Activated naive CD8-positive, alpha-beta T cell treated with anti-CD3 and anti-CD28 coated beads, Interleukin-2, amount 10 ng/mL, durations not matched to agents 7 days and 5 days (primary cell): Measurements from ENCODE around the gene TPO. TPM values are rescaled to one million over a fixed set of nuclear protein-coding genes. Genes with fewer than 3 reads are reported as not detected.

Experiments used
- ATAC-seq: fragments of 150-1000 bp; cut with Tn5 transposase; one replicate; pipeline ENCODE4 v1.10.0; 2021; ENCODE audit warnings: low read depth, moderate library complexity
- POLR2A ChIA-PET: fragments of 350-600 bp; sonication (Branson Sonifier 250); formaldehyde crosslinking; loops from one replicate; lab custom pipeline; 2021; ENCODE audit warnings: antibody characterized with exemption; lab: Charles Lee
- DNase-seq: peaks from one replicate; pipeline ENCODE4 v3.0.0; 2021
- H3K27ac Mint-ChIP-seq: one replicate; pipeline ENCODE4 v1.8.0; 2022; ENCODE audit warnings: mild to moderate bottlenecking, mixed read lengths
- H3K27me3 Mint-ChIP-seq: one replicate; pipeline ENCODE4 v1.8.0; 2022; ENCODE audit warnings: mild to moderate bottlenecking, moderate library complexity, mixed read lengths
- H3K36me3 Mint-ChIP-seq: one replicate; pipeline ENCODE4 v1.8.0; 2021; ENCODE audit warnings: mild to moderate bottlenecking, mixed read lengths
- H3K4me1 Mint-ChIP-seq: one replicate; pipeline ENCODE4 v1.8.0; 2021; ENCODE audit warnings: mixed read lengths
- H3K4me3 Mint-ChIP-seq: one replicate; pipeline ENCODE4 v1.8.0; 2022; ENCODE audit warnings: mild to moderate bottlenecking, moderate library complexity, mixed read lengths
- H3K9me3 Mint-ChIP-seq: one replicate; pipeline ENCODE4 v1.8.0; 2021; ENCODE audit warnings: mixed read lengths
- total RNA-seq, 2 experiments: library from RNA; stranded (reverse); gene quantifications; one replicate each; pipeline ENCODE4 v1.2.3, GENCODE V29; 2021

The TPO gene
- total RNA-seq, 2 experiments from 2014 or later: not detected

DNA sequence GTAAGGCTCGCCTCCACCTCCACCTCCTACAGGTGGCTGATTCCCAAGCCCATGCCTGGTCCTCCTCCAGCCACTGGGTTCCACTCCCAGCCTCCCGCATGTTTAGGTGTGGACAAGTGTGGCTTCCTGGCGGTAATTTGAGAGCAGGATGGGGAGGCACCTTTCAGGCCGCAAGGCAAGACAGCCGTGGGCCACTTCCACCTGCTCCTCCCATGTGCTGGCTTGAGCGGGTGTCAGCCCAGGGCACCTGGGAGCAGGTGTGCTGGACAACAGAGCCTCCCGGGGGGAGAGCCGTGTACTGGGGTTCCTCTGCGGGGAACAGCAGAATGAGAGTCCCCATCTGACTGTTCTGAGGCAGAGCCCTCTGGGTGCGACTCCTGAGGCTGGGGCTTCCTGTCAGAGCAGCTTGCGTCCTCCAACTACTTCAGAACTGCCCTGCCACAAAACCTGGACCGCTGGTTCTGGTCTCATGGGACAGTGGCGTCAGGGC lies 83.9 kb downstream of the TPO start:
- no peak overlapping the region for H3K27ac Mint-ChIP-seq
- no peak overlapping the region for H3K4me3 Mint-ChIP-seq
- no peaks in the 10 kb centered on the region for H3K27me3 Mint-ChIP-seq
- H3K36me3 Mint-ChIP-seq: no peaks in the 10 kb centered on the region
- H3K4me1 Mint-ChIP-seq: no peaks in the 10 kb centered on the region
- POLR2A ChIA-PET: no interaction called here
- ATAC-seq (no peak), DNase-seq (peak; percentile 14)
- H3K9me3 Mint-ChIP-seq: no peaks in the 10 kb centered on the region

DNA sequence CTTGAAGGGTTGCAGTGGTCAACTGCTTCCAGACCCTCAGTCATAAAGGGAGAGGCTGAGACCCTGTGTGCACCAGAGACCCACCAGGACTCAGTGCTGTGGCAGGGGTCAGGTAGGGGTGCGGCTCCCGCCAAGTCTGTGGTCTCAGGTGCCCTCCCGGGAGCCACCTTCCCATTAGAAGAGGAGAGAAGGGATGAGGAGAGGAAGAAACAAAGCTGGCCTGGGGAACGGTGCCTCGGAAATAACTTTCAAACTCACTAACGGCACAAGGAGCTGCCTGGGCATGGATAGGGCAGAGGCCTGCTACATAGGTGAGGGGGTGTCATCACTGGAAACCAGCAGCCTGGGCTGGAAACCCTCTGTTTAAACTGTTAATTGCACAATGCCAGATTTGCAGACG lies 84.9 kb downstream of the TPO start:
- Mint-ChIP-seq H3K4me1 (no peaks in the 10 kb centered on the region), H3K27me3 (no peaks in the 10 kb centered on the region), H3K4me3 (no peak overlapping the region), H3K9me3 (no peaks in the 10 kb centered on the region), H3K27ac (no peak overlapping the region), H3K36me3 (no peaks in the 10 kb centered on the region)
- no peak for ATAC-seq
- DNase-seq: peak; percentile 14
- POLR2A ChIA-PET: no interaction called here

DNA sequence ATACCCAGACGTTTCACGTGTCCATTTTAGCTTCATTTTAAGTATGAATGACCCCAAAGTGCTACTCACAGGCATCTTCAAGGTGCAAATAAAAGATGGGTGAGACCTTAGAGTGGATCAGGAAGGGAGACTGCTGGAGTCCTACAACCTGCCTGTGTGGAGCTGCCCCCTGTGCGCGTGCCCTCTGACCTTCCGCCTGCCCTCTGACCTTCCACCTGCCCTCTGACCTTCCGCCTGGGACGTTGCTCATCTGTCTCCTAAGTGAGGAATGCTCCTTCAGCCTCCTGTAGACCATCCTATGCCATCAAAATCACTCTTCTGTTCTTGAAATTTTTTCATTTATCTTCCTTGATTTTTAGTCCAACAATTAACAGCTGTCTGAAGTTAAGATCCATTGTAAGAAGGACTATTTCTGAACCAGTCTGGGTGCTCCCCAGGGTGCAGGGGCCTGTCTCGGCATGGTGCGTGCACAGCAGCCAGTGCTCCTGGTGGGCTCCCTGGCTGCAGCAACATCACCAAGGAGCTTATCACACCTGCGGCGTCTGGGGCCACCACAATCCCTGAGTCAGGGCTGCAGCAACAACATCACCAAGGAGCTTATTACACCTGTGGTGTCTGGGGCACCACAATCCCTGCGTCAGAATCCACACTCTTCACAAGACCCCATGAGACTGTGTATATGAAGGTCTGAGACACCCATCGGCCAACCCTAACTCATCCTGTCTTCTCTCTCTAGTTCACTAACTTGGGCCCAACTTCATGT lies 86.0 kb downstream of the TPO start:
- Mint-ChIP-seq H3K27me3 (no peaks in the 10 kb centered on the region), H3K4me1 (no peaks in the 10 kb centered on the region), H3K4me3 (no peak overlapping the region), H3K36me3 (no peaks in the 10 kb centered on the region), H3K9me3 (no peaks in the 10 kb centered on the region), H3K27ac (no peak overlapping the region)
- POLR2A ChIA-PET: no interaction called here
- DNase-seq: peak; percentile 5
- no peak for ATAC-seq

DNA sequence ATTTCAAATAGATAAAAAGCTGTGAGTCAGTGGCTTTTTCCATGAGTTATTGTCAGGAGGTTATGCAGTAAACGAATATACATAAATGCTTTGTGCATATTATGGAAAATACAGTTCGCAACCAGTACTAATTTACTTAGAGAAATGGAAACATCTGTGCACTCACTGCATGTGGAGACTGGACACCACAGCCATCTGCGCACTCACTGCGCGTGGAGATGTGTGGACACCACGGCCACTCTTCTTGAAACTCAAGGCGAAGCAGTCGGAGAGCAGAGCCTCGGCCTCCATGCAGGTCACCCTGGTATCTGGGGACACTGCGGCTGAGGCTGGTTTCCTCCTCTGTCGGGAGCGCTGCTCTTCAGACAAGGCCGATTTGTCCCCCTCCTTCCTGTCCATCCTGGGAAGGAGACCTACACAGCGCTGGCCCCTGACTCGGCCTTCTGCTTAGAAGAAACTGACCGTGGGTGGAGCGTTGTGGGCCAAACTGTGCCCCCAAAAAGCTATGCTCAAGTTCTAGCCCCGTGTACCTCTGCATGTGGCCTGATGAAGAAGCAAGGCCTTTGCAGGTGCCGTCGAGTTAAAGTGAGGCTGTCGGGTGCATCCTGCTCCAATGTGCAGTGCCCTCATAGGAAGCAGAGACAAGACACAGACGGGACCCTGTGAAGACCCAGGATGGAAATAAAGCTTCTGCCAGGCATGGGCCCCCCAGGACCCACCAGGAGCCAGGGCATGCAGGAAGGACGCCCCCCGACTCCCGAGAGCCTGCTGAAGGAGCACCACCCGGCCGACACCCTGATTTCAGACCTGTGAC lies 88.0 kb downstream of the TPO start:
- Mint-ChIP-seq H3K4me3 (no peak overlapping the region), H3K9me3 (no peaks in the 10 kb centered on the region), H3K27me3 (no peaks in the 10 kb centered on the region), H3K4me1 (no peaks in the 10 kb centered on the region), H3K27ac (no peak overlapping the region), H3K36me3 (no peaks in the 10 kb centered on the region)
- DNase-seq (peak; percentile 7), ATAC-seq (no peak)
- POLR2A ChIA-PET: no interaction called here

DNA sequence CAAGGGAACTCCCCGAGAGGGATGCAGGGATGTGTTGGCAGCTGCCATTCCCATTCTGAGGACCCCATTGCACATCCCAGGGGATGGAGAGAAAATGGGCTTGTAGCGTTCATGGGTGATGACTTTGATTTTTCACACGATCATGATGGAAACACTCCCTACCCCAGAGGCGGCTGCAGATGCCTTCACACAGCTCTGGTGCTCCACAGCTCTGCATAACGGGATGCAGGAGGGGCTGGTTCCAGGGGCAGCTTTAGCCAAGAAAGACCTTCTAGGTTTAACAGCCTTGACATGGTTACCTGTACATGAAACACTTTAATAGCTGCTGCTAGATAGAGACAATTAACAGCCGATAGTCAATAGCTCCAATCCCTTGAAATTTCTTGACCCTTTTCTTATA lies 88.7 kb downstream of the TPO start:
- POLR2A ChIA-PET: no interaction called here
- H3K9me3 Mint-ChIP-seq: no peaks in the 10 kb centered on the region
- no peaks in the 10 kb centered on the region for H3K36me3 Mint-ChIP-seq
- H3K4me1 Mint-ChIP-seq: no peaks in the 10 kb centered on the region
- ATAC-seq (no peak), DNase-seq (peak; percentile 14)
- no peak overlapping the region for H3K4me3 Mint-ChIP-seq
- no peaks in the 10 kb centered on the region for H3K27me3 Mint-ChIP-seq
- H3K27ac Mint-ChIP-seq: no peak overlapping the region

DNA sequence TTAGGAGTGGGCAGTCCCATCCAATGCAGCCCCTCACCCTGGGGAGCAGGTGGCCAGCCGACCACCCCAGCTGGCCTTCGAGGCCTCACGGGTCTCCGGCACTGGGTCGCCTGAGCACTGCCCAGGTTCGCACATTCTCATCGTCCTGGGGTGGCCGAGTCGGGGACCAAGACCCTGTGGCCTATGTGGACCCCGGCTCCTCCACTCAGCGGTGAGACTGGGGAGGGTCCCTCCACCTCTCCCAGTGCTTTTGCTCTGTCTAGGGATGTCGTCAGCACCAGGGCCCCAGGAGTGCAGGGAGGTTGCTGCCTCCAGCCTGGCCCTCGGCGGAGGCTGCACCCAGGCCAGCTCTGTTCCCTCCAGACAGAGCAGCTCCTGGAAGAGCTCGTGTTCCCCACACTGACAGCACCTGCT lies 89.6 kb downstream of the TPO start:
- DNase-seq (peak; percentile 5), ATAC-seq (no peak)
- Mint-ChIP-seq H3K36me3 (no peaks in the 10 kb centered on the region), H3K27ac (no peak overlapping the region), H3K4me3 (no peak overlapping the region), H3K9me3 (no peaks in the 10 kb centered on the region), H3K4me1 (no peaks in the 10 kb centered on the region), H3K27me3 (no peaks in the 10 kb centered on the region)
- POLR2A ChIA-PET: no interaction called here

DNA sequence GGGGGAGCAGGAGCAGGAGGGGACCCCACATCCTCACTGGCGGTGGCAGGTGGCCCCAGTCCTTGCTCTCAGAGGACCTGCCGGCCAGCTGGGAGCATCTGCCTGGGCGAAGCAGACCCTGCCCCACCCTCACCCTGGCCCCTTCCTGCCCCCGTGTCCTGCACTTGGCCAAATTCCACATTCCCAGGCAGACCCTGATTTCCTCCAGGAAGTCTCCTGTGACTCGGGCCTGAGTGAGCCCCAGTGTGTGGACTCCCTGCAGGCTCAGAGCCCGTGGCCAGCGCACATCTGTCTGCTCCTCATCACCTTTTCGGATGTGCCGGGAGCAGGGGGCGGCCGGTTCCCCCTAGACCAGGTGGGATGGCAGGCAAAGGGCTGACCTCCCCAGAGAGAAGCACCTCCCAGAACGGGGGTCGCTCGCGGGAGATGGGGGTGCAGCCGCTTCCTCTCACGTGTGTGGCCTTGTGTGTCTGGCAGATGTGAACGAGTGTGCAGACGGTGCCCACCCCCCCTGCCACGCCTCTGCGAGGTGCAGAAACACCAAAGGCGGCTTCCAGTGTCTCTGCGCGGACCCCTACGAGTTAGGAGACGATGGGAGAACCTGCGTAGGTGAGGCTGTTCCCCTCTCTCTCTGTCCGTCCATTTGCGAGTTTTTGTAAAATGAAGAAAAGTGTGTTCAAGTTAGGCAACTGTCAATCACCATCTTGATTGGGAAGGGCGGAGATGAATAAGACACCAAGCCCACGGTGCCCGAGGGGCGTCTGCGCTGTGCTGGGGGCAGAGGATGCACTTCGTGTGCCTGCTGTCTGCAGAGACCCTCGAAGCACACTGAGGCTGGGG lies 90.4 kb downstream of the TPO start:
- H3K4me3 Mint-ChIP-seq: no peak overlapping the region
- ATAC-seq (no peak), DNase-seq (peak; percentile 14)
- peaks cover under 1% of the 10 kb centered on the region for H3K4me1 Mint-ChIP-seq
- H3K9me3 Mint-ChIP-seq: no peaks in the 10 kb centered on the region
- POLR2A ChIA-PET: no interaction called here
- no peaks in the 10 kb centered on the region for H3K36me3 Mint-ChIP-seq
- no peaks in the 10 kb centered on the region for H3K27me3 Mint-ChIP-seq
- no peak overlapping the region for H3K27ac Mint-ChIP-seq

DNA sequence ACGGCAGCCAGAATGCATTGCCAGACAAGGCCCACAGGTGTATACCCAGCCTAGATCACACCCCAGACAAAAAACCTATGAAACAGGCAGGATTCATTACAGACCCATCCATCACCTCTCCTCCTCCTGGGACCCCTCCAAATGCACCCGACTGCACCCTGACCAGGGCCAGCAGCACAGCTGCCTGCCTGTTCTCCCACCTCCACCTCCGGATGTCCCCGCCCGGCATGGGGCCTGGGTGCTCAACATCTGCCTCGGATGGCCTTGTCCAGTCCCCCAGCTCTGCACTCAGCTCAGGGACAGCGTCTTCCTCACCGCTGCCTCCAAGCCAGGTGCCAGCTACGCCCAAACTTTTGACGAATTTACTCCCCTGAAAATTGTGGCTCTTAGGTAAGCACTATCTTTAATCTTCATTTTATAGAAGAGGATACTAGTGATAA lies 91.1 kb downstream of the TPO start:
- Mint-ChIP-seq H3K4me1 (peaks cover 7% of the 10 kb centered on the region), H3K27ac (no peak overlapping the region), H3K4me3 (no peak overlapping the region), H3K27me3 (peaks cover 3% of the 10 kb centered on the region), H3K36me3 (peaks cover 2% of the 10 kb centered on the region), H3K9me3 (no peaks in the 10 kb centered on the region)
- DNase-seq: peak; percentile 15
- ATAC-seq: no peak
- POLR2A ChIA-PET: no interaction called here

DNA sequence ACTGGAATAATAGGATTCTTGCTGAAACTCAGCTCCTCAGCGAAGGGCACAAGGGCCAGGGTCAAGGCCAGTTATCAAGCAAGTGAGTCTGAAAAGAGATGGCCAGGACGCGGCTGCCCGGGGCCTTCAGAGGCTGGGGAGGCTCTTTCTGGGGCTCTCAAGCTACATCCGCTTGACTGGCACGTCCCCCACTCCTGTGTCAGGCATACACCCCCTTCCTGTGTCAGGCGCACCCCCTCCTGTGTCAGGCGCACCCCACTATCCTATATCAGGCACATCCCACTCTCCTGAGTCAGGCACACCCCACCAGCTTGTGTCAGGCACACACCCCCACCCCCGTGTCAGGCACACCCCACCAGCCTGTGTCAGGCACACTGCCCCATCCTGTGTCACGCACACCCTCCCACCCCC lies 91.8 kb downstream of the TPO start:
- no peaks in the 10 kb centered on the region for H3K9me3 Mint-ChIP-seq
- H3K4me1 Mint-ChIP-seq: peaks cover 14% of the 10 kb centered on the region
- no peak overlapping the region for H3K27ac Mint-ChIP-seq
- peaks cover 3% of the 10 kb centered on the region for H3K27me3 Mint-ChIP-seq
- POLR2A ChIA-PET: no interaction called here
- H3K36me3 Mint-ChIP-seq: peaks cover 2% of the 10 kb centered on the region
- ATAC-seq: no peak
- H3K4me3 Mint-ChIP-seq: no peak overlapping the region
- peak; percentile 12 for DNase-seq

DNA sequence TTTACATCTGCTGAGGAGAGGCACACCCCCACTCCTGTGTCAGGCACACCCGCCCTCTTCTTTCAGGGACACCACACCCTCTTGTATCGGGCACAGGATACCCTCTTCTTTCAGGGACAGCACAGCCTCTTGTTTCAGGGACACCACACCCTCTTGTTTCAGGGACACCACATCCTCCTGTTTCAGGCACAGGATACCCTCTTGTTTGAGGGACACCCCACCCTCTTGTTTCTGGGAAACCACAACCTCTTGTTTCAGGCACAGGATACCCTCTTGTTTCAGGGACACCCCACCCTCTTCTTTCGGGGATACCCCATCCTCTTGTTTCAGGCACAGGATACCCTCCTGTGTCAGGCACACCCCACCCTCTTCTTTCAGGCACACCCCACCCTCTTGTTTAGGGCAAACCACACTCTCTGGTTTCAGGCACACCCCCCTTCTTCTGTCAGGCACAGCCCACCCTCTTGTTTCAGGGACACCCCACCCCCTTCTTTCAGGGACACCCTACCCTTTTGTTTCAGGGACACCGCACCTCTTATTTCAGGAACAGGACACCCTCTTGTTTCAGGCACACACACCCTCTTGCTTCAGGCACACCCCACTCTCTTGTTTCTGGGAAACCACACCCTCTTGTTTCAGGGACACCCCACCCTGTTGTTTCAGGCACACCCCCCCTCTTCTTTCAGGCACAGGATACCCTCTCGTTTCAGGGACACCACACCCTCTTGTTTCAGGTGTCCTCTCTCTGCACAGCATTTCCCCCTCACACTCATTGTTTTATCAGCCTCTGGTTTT lies 96.2 kb downstream of the TPO start:
- Mint-ChIP-seq H3K4me3 (peak overlapping the region; percentile 70), H3K36me3 (peaks cover 2% of the 10 kb centered on the region), H3K9me3 (no peaks in the 10 kb centered on the region), H3K4me1 (peaks cover 20% of the 10 kb centered on the region), H3K27ac (peak overlapping the region; percentile 85), H3K27me3 (peaks cover 6% of the 10 kb centered on the region)
- ATAC-seq (peak; percentile 88), DNase-seq (peak; percentile 35)
- POLR2A ChIA-PET: no interaction called here

DNA sequence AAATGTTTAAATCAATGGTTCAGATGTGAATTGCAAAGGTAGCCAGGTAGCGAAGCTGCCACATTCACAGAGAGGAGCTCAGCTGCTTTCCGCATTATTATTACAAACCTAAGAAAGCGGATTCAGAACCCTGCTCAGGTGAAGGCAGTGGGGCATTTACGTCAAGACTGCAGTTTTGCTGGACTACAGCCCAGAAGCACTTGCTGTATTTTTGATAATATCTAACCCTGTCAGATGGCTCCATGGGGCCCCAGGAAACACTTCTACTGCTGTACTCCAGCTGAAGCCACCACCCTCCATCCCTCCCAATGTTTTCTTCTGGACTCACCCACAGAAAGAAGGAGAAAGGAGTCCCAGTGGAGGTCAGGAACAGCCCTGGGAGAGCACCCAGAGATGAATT lies 96.9 kb downstream of the TPO start:
- POLR2A ChIA-PET: no interaction called here
- Mint-ChIP-seq H3K9me3 (no peaks in the 10 kb centered on the region), H3K27ac (peak overlapping the region; percentile 85), H3K36me3 (peaks cover 2% of the 10 kb centered on the region), H3K27me3 (peaks cover 6% of the 10 kb centered on the region), H3K4me3 (peak overlapping the region; percentile 70), H3K4me1 (peaks cover 20% of the 10 kb centered on the region)
- DNase-seq (no peak), ATAC-seq (no peak)

DNA sequence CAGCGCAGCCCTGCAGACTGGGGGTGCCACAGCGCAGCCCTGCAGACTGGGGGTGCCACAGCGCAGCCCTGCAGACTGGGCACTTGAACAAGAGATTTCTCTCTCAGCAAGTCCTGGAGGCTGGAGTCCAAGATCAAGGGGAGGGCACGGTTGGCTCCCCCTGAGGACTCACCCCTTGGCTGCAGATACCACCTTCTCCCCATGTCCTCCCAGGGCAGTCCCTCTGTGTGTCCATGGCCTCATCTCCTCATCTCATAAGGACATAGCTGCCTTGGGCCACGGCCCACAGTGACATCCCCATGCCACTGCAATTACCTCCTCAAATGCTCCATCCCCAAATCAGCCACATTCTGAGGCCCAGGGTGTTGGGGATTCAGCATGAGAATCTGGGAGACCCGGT lies 98.2 kb downstream of the TPO start:
- no peaks in the 10 kb centered on the region for H3K9me3 Mint-ChIP-seq
- H3K36me3 Mint-ChIP-seq: peaks cover 2% of the 10 kb centered on the region
- ATAC-seq: no peak
- no peak overlapping the region for H3K4me3 Mint-ChIP-seq
- DNase-seq: no peak
- H3K27me3 Mint-ChIP-seq: peaks cover 6% of the 10 kb centered on the region
- POLR2A ChIA-PET: no interaction called here
- peaks cover 20% of the 10 kb centered on the region for H3K4me1 Mint-ChIP-seq
- no peak overlapping the region for H3K27ac Mint-ChIP-seq
